Stomach smooth muscle (tissue), 2 donors: ENCODE results near the gene S100A7.
"Not testable (repeated sequence)": the region's sequence is repeated elsewhere in the genome, so short reads cannot be mapped to it uniquely, and the experiment has no call there.

Experiments used
- H3K27ac ChIP-seq: one replicate; pipeline ENCODE4 v1.7.0; 2013; ENCODE audit warnings: mild to moderate bottlenecking, low read length, inconsistent platforms
- H3K27me3 ChIP-seq, 2 donors: one replicate each; pipeline ENCODE4 v1.7.0; 2013; ENCODE audit warnings: low read length in 2 of 2; ENCODE audit not compliant: insufficient read depth in 2 of 2, control insufficient read depth in 1 of 2
- H3K36me3 ChIP-seq, 2 donors: one replicate each; pipeline ENCODE4 v1.7.0; 2013; ENCODE audit warnings: low read length in 2 of 2; ENCODE audit not compliant: control insufficient read depth in 2 of 2, insufficient read depth in 2 of 2
- H3K4me1 ChIP-seq: one replicate; pipeline ENCODE4 v1.7.0; 2013; ENCODE audit warnings: low read length; ENCODE audit not compliant: control insufficient read depth, insufficient read depth
- H3K4me3 ChIP-seq, 2 donors: one replicate each; pipeline ENCODE4 v1.7.0; 2013; ENCODE audit warnings: low read length in 2 of 2
- H3K9ac ChIP-seq, 2 donors: one replicate each; pipeline ENCODE4 v1.7.0; 2013; ENCODE audit warnings: low read length in 2 of 2, mild to moderate bottlenecking in 1 of 2
- H3K9me3 ChIP-seq, 2 donors: one replicate each; pipeline ENCODE4 v1.7.0; 2013; ENCODE audit warnings: low read length in 2 of 2; ENCODE audit not compliant: control insufficient read depth in 2 of 2
- donor health status: healthy.
- donor health status: Pancreatic carcinoma.

Gene S100A7

GRCh38 chr1:153476491-153477093 lies 16.1 kb upstream of the S100A7 start:
- Histone ChIP-seq H3K9me3 (peaks cover 0 to 8% of the 10 kb centered on the region in 2 donors), H3K27me3 (peaks cover 0 to 10% of the 10 kb centered on the region in 2 donors), H3K27ac (no peak overlapping the region), H3K4me3 (no peak overlapping the region), H3K9ac (no peak overlapping the region), H3K36me3 (no peaks in the 10 kb centered on the region), H3K4me1 (no peaks in the 10 kb centered on the region)

- Histone ChIP-seq H3K9ac (no peak overlapping the region), H3K27ac (no peak overlapping the region), H3K4me1 (no peaks in the 10 kb centered on the region), H3K36me3 (no peaks in the 10 kb centered on the region), H3K9me3 (peaks cover 3 to 11% of the 10 kb centered on the region in 2 donors), H3K27me3 (peaks cover 0 to 10% of the 10 kb centered on the region in 2 donors), H3K4me3 (no peak overlapping the region)
Observed at GRCh38 chr1:153475282-153475681, 14.8 kb upstream of the S100A7 start.

- H3K4me1 ChIP-seq = no peaks in the 10 kb centered on the region
- no peak overlapping the region for H3K27ac ChIP-seq
- H3K9ac ChIP-seq = no peak overlapping the region
- no peaks in the 10 kb centered on the region for H3K36me3 ChIP-seq
- H3K9me3 ChIP-seq = peaks cover 3 to 11% of the 10 kb centered on the region in 2 donors
- H3K27me3 ChIP-seq = peaks cover 0 to 10% of the 10 kb centered on the region in 2 donors
- H3K4me3 ChIP-seq = no peak overlapping the region
Observed at GRCh38 chr1:153474347-153474746, 13.9 kb upstream of the S100A7 start.

- Histone ChIP-seq H3K9ac (no peak overlapping the region), H3K27me3 (peaks cover 0 to 9% of the 10 kb centered on the region in 2 donors), H3K36me3 (no peaks in the 10 kb centered on the region), H3K4me1 (no peaks in the 10 kb centered on the region), H3K9me3 (peaks cover 3 to 11% of the 10 kb centered on the region in 2 donors), H3K4me3 (no peak overlapping the region), H3K27ac (no peak overlapping the region)
Observed at GRCh38 chr1:153470707-153471106, 10.3 kb upstream of the S100A7 start.

- no peak overlapping the region for H3K9ac ChIP-seq
- H3K4me3 ChIP-seq = no peak overlapping the region
- no peaks in the 10 kb centered on the region for H3K36me3 ChIP-seq
- peaks cover 5 to 6% of the 10 kb centered on the region in 2 donors for H3K27me3 ChIP-seq
- peaks cover 3% of the 10 kb centered on the region in 2 donors for H3K9me3 ChIP-seq
- H3K4me1 ChIP-seq = no peaks in the 10 kb centered on the region
- H3K27ac ChIP-seq = no peak overlapping the region
Observed at GRCh38 chr1:153466908-153467307, 6.5 kb upstream of the S100A7 start.

GRCh38 chr1:153465811-153466636 lies 5.6 kb upstream of the S100A7 start:
- peaks cover 5 to 6% of the 10 kb centered on the region in 2 donors for H3K27me3 ChIP-seq
- H3K4me3 ChIP-seq = no peak overlapping the region
- H3K9me3 ChIP-seq = peaks cover 3% of the 10 kb centered on the region in 2 donors
- no peaks in the 10 kb centered on the region for H3K36me3 ChIP-seq
- no peaks in the 10 kb centered on the region for H3K4me1 ChIP-seq
- H3K9ac ChIP-seq = no peak overlapping the region
- no peak overlapping the region for H3K27ac ChIP-seq

- H3K27me3 ChIP-seq = peaks cover 5 to 11% of the 10 kb centered on the region in 2 donors
- not testable (repeated sequence) for H3K9me3 ChIP-seq, H3K4me1 ChIP-seq, H3K36me3 ChIP-seq, H3K27ac ChIP-seq, H3K4me3 ChIP-seq, H3K9ac ChIP-seq
Observed at GRCh38 chr1:153462741-153463140, 2.3 kb upstream of the S100A7 start.

GRCh38 chr1:153459655-153460054 lies 796 bp downstream of the S100A7 start:
- Histone ChIP-seq H3K27ac (no peak overlapping the region), H3K27me3 (peaks cover 5 to 11% of the 10 kb centered on the region in 2 donors), H3K9me3 (no peaks in the 10 kb centered on the region), H3K4me1 (no peaks in the 10 kb centered on the region), H3K9ac (no peak overlapping the region), H3K36me3 (no peaks in the 10 kb centered on the region), H3K4me3 (no peak overlapping the region)

GRCh38 chr1:153456396-153456795 lies 4.1 kb downstream of the S100A7 start:
- no peaks in the 10 kb centered on the region for H3K36me3 ChIP-seq
- no peaks in the 10 kb centered on the region for H3K9me3 ChIP-seq
- no peak overlapping the region for H3K4me3 ChIP-seq
- peaks cover 0 to 4% of the 10 kb centered on the region in 2 donors for H3K27me3 ChIP-seq
- H3K27ac ChIP-seq = no peak overlapping the region
- H3K4me1 ChIP-seq = no peaks in the 10 kb centered on the region
- H3K9ac ChIP-seq = no peak overlapping the region

- not testable (repeated sequence) for H3K36me3 ChIP-seq, H3K4me1 ChIP-seq, H3K27ac ChIP-seq, H3K9ac ChIP-seq, H3K9me3 ChIP-seq, H3K27me3 ChIP-seq, H3K4me3 ChIP-seq
Observed at GRCh38 chr1:153448851-153449250, 11.6 kb downstream of the S100A7 start.
